Fibroblast of villous mesenchyme (primary cell): Measurements from ENCODE around the gene NTM. TPM values are rescaled to one million over a fixed set of nuclear protein-coding genes. Genes with fewer than 3 reads are reported as not detected.

ENCODE experiments used
- DNase-seq: peaks from one replicate; pipeline ENCODE4 v3.0.0-alpha.2; 2010; ENCODE audit warnings: low read depth
- H3K4me3 ChIP-seq: 2 replicates; pipeline ENCODE4 v1.5.1; 2011; ENCODE audit warnings: low read depth, mild to moderate bottlenecking, low read length
- CTCF ChIP-seq: IDR thresholded peaks from 2 replicates; pipeline ENCODE4 v1.5.1; 2012; ENCODE audit warnings: low read depth, mild to moderate bottlenecking, low read length; ENCODE audit not compliant: insufficient read depth
- total RNA-seq: library from RNA; depleted of rRNA; stranded (reverse); fragments of >200 nt; gene quantifications from 2 replicates; pipeline ENCODE4 v1.2.3, GENCODE V29; 2012

NTM gene
- total RNA-seq, 1 donor = 7.3 TPM

- TF ChIP-seq CTCF = no peak
Measured at GRCh38 chr11:131808470-131808869, 438.1 kb downstream of the NTM start.

DNA sequence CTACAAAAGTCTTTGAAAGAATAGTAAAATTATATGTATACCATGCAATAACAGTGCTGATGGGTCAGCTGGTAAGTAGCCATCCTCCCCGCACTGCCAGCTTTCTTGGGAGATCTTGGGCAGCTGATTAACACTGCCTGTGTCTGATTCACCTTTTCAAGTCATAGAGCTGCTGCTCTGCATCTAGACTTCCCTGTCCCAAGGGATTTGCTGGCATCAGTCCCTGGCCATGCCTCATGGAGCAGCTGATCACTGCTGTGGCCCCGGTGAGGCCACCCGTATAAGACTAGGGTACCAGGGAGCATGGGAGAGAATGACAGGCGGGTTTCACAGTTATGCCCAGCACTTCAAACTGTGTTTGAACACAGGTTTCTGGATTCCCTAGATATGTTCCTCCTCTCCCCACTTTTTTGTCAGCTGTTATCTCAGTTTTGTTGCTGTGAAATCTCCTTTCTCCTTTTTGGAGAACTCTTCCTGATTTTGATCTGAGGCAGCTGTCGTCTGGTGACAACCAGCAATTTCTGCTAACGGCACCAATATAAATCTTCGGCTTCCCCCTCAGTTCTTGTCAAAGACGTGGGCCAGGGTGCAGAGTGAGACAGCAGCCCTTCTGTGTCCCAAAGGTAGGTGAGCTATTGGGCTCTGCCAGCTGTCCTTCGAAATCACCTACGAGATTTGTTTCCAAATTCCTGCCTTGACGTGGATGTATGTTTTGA lies 438.9 kb downstream of the NTM start:
- no peak for TF ChIP-seq CTCF
- H3K4me3 ChIP-seq = no peak overlapping the region
- DNase-seq = no peak

More at GRCh38 chr11:131808470-131808869, 438.1 kb downstream of the NTM start:
- H3K4me3 ChIP-seq = no peak overlapping the region
- DNase-seq = no peak

GRCh38 chr11:131810541-131810940 lies 440.1 kb downstream of the NTM start:
- H3K4me3 ChIP-seq = no peak overlapping the region
- TF ChIP-seq CTCF = no peak
- DNase-seq = peak; percentile 5

DNA sequence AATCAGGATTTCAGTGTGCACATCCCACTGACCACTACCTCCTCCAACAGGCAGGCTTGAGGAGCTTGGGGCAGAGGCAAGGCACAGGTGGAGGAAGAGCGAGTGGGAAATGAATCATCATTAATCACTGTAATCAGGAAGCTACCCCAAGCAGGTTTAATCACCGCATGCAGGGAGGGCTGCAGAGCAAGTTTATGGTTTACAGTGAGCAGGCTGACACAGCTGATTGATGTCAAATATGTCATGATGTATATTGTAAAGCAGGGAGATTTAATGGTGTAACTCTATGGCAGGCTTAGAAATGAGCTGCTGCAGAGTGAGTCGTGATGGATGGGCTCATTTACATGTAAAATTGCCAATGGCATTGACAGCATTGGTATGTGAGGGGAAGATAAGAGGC lies 441.0 kb downstream of the NTM start:
- H3K4me3 ChIP-seq = no peak overlapping the region
- TF ChIP-seq CTCF = no peak
- DNase-seq = no peak

- TF ChIP-seq CTCF = no peak
- no peak for DNase-seq
- no peak overlapping the region for H3K4me3 ChIP-seq
Measured at GRCh38 chr11:131814108-131814507, 443.7 kb downstream of the NTM start.

DNA sequence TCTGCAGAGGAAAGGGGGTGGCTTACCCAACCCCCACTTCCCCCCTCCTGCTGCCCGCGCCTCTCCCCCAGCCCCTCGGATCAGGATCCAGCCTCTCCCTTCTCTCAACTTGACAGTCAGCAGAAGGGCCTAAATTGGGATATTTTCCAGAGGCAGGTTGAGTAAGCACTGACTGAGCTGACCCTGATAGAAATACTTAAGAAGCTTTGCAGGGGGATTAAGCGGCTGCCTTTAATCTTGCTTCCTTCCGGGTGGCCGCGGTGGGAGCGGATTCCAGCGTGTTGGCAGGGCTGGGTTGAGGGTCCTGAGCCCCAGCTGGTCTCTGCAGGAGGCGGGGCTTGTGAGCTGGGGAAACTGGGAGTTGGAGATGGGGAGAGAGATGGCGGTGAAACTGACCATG lies 445.2 kb downstream of the NTM start:
- peak; percentile 18 for DNase-seq
- TF ChIP-seq CTCF = no peak
- H3K4me3 ChIP-seq = no peak overlapping the region

DNA sequence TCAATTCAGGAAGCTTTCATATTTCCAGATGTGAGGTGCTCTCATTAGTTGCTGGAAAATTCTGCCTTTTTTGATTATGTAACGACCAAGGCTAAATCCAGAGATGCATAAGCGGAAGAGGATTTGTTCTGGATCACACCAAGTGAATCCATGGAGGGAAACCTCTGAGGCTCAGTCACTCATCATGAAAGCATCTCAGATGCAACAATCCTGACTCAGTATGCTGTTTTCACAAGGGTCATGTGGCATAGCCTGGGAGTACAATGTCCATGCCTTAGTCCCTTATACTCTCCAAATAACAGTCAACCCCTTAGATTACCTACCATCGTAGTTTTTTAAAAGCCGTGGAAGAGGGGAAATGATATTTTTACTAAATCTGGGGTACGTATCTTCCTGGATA lies 445.6 kb downstream of the NTM start:
- no peak for TF ChIP-seq CTCF
- H3K4me3 ChIP-seq = no peak overlapping the region
- no peak for DNase-seq
